ENCODE data around the gene FITM2.

FITM2 gene

GRCh38 chr20:44310664-44311639, at the start of gene FITM2:
Gene FITM2 (minus strand): TSS chr20:44311202. CDS start chr20:44311148, 54 bp downstream.
- peak within 1 kb of the TSS; percentile 90 to 99 for H3K4me3 ChIP-seq (ENCODE audit: low read depth in 1 of 2, low read length in 2 of 2)
- no peaks in the 10 kb centered on the region for H3K27me3 ChIP-seq (ENCODE audit: control insufficient read depth in 1 of 2, insufficient read depth in 2 of 2, low read length in 2 of 2)
- H3K4me1 ChIP-seq (ENCODE audit: control insufficient read depth in 1 of 2, insufficient read depth in 2 of 2, low read length in 2 of 2), result peaks cover 11 to 14% of the 10 kb centered on the region in 2 donors
- H3K9me3 ChIP-seq (ENCODE audit: control insufficient read depth in 1 of 2, low read length in 2 of 2), result no peaks in the 10 kb centered on the region
- peak within 1 kb of the TSS; percentile 65 to 79 for H3K9ac ChIP-seq (ENCODE audit: low read depth in 1 of 2, low read length in 2 of 2)
- H3K27ac ChIP-seq (ENCODE audit: low read depth, low read length), result peak within 1 kb of the TSS; percentile 11
- peaks cover 0 to 11% of the 10 kb centered on the region in 2 donors for H3K36me3 ChIP-seq (ENCODE audit: control insufficient read depth in 1 of 2, insufficient read depth in 2 of 2, low read length in 2 of 2)

- H3K27me3 ChIP-seq (ENCODE audit: control insufficient read depth in 1 of 2, insufficient read depth in 2 of 2, low read length in 2 of 2), result no peaks in the 10 kb centered on the region
- no peak overlapping the region for H3K9ac ChIP-seq (ENCODE audit: low read depth in 1 of 2, low read length in 2 of 2)
- no peak overlapping the region for H3K27ac ChIP-seq (ENCODE audit: low read depth, low read length)
- peaks cover 28 to 37% of the 10 kb centered on the region in 2 donors for H3K4me1 ChIP-seq (ENCODE audit: control insufficient read depth in 1 of 2, insufficient read depth in 2 of 2, low read length in 2 of 2)
- no peaks in the 10 kb centered on the region for H3K9me3 ChIP-seq (ENCODE audit: control insufficient read depth in 1 of 2, low read length in 2 of 2)
- H3K4me3 ChIP-seq (ENCODE audit: low read depth in 1 of 2, low read length in 2 of 2), result no peak overlapping the region
- peaks cover 3 to 6% of the 10 kb centered on the region in 2 donors for H3K36me3 ChIP-seq (ENCODE audit: control insufficient read depth in 1 of 2, insufficient read depth in 2 of 2, low read length in 2 of 2)
Measured at GRCh38 chr20:44360221-44360620, 49.2 kb upstream of the FITM2 start.

- Histone ChIP-seq H3K27ac (ENCODE audit: low read depth, low read length) (no peak overlapping the region), H3K4me3 (ENCODE audit: low read depth in 1 of 2, low read length in 2 of 2) (peak overlapping the region; percentile 42 to 55)
Measured at GRCh38 chr20:44358776-44359175, 47.8 kb upstream of the FITM2 start.

GRCh38 chr20:44357555-44358125, 46.6 kb upstream of the FITM2 start:
- H3K27me3 ChIP-seq (ENCODE audit: control insufficient read depth in 1 of 2, insufficient read depth in 2 of 2, low read length in 2 of 2), result no peaks in the 10 kb centered on the region
- H3K9me3 ChIP-seq (ENCODE audit: control insufficient read depth in 1 of 2, low read length in 2 of 2), result no peaks in the 10 kb centered on the region
- H3K4me3 ChIP-seq (ENCODE audit: low read depth in 1 of 2, low read length in 2 of 2), result peak overlapping the region; percentile 84 to 87
- H3K27ac ChIP-seq (ENCODE audit: low read depth, low read length), result no peak overlapping the region
- H3K4me1 ChIP-seq (ENCODE audit: control insufficient read depth in 1 of 2, insufficient read depth in 2 of 2, low read length in 2 of 2), result peaks cover 36 to 37% of the 10 kb centered on the region in 2 donors
- H3K9ac ChIP-seq (ENCODE audit: low read depth in 1 of 2, low read length in 2 of 2), result peak overlapping the region; percentile 80 to 88
- peaks cover 3 to 4% of the 10 kb centered on the region in 2 donors for H3K36me3 ChIP-seq (ENCODE audit: control insufficient read depth in 1 of 2, insufficient read depth in 2 of 2, low read length in 2 of 2)

More at GRCh38 chr20:44358776-44359175, 47.8 kb upstream of the FITM2 start:
- H3K27me3 ChIP-seq (ENCODE audit: control insufficient read depth in 1 of 2, insufficient read depth in 2 of 2, low read length in 2 of 2), result no peaks in the 10 kb centered on the region
- H3K36me3 ChIP-seq (ENCODE audit: control insufficient read depth in 1 of 2, insufficient read depth in 2 of 2, low read length in 2 of 2), result peaks cover 3 to 4% of the 10 kb centered on the region in 2 donors
- H3K9ac ChIP-seq (ENCODE audit: low read depth in 1 of 2, low read length in 2 of 2), result peak overlapping the region; percentile 16 to 30
- peaks cover 28 to 37% of the 10 kb centered on the region in 2 donors for H3K4me1 ChIP-seq (ENCODE audit: control insufficient read depth in 1 of 2, insufficient read depth in 2 of 2, low read length in 2 of 2)
- no peaks in the 10 kb centered on the region for H3K9me3 ChIP-seq (ENCODE audit: control insufficient read depth in 1 of 2, low read length in 2 of 2)

GRCh38 chr20:44357020-44357419, 46.0 kb upstream of the FITM2 start:
- peaks cover 36 to 43% of the 10 kb centered on the region in 2 donors for H3K4me1 ChIP-seq (ENCODE audit: control insufficient read depth in 1 of 2, insufficient read depth in 2 of 2, low read length in 2 of 2)
- H3K36me3 ChIP-seq (ENCODE audit: control insufficient read depth in 1 of 2, insufficient read depth in 2 of 2, low read length in 2 of 2), result peaks cover 3 to 4% of the 10 kb centered on the region in 2 donors
- H3K9ac ChIP-seq (ENCODE audit: low read depth in 1 of 2, low read length in 2 of 2), result peak overlapping the region; percentile 80 to 88
- peak overlapping the region; percentile 84 to 87 for H3K4me3 ChIP-seq (ENCODE audit: low read depth in 1 of 2, low read length in 2 of 2)
- no peaks in the 10 kb centered on the region for H3K9me3 ChIP-seq (ENCODE audit: control insufficient read depth in 1 of 2, low read length in 2 of 2)
- no peak overlapping the region for H3K27ac ChIP-seq (ENCODE audit: low read depth, low read length)
- H3K27me3 ChIP-seq (ENCODE audit: control insufficient read depth in 1 of 2, insufficient read depth in 2 of 2, low read length in 2 of 2), result no peaks in the 10 kb centered on the region

GRCh38 chr20:44356353-44356723, 45.3 kb upstream of the FITM2 start:
- Histone ChIP-seq H3K27ac (ENCODE audit: low read depth, low read length) (peak overlapping the region; percentile 89), H3K9me3 (ENCODE audit: control insufficient read depth in 1 of 2, low read length in 2 of 2) (no peaks in the 10 kb centered on the region), H3K27me3 (ENCODE audit: control insufficient read depth in 1 of 2, insufficient read depth in 2 of 2, low read length in 2 of 2) (no peaks in the 10 kb centered on the region), H3K36me3 (ENCODE audit: control insufficient read depth in 1 of 2, insufficient read depth in 2 of 2, low read length in 2 of 2) (peaks cover 3 to 4% of the 10 kb centered on the region in 2 donors), H3K9ac (ENCODE audit: low read depth in 1 of 2, low read length in 2 of 2) (peak overlapping the region; percentile 80 to 88), H3K4me3 (ENCODE audit: low read depth in 1 of 2, low read length in 2 of 2) (peak overlapping the region; percentile 84 to 87), H3K4me1 (ENCODE audit: control insufficient read depth in 1 of 2, insufficient read depth in 2 of 2, low read length in 2 of 2) (peaks cover 36 to 43% of the 10 kb centered on the region in 2 donors)

- peak within 1 kb of the TSS; percentile 89 for H3K27ac ChIP-seq (ENCODE audit: low read depth, low read length)
- no peaks in the 10 kb centered on the region for H3K27me3 ChIP-seq (ENCODE audit: control insufficient read depth in 1 of 2, insufficient read depth in 2 of 2, low read length in 2 of 2)
- peaks cover 3 to 4% of the 10 kb centered on the region in 2 donors for H3K36me3 ChIP-seq (ENCODE audit: control insufficient read depth in 1 of 2, insufficient read depth in 2 of 2, low read length in 2 of 2)
- H3K9ac ChIP-seq (ENCODE audit: low read depth in 1 of 2, low read length in 2 of 2), result peak within 1 kb of the TSS; percentile 80 to 88
- no peaks in the 10 kb centered on the region for H3K9me3 ChIP-seq (ENCODE audit: control insufficient read depth in 1 of 2, low read length in 2 of 2)
- H3K4me3 ChIP-seq (ENCODE audit: low read depth in 1 of 2, low read length in 2 of 2), result peak within 1 kb of the TSS; percentile 84 to 87
- H3K4me1 ChIP-seq (ENCODE audit: control insufficient read depth in 1 of 2, insufficient read depth in 2 of 2, low read length in 2 of 2), result peaks cover 36 to 38% of the 10 kb centered on the region in 2 donors
Measured at GRCh38 chr20:44355498-44356352, 44.7 kb upstream of the FITM2 start, which contains the start of gene HNF4A. Gene HNF4A (plus strand): TSS chr20:44355699. CDS start chr20:44355805, 106 bp downstream.

GRCh38 chr20:44354979-44355497, 44.0 kb upstream of the FITM2 start:
- Histone ChIP-seq H3K27ac (ENCODE audit: low read depth, low read length) (peak overlapping the region; percentile 89), H3K4me3 (ENCODE audit: low read depth in 1 of 2, low read length in 2 of 2) (peak overlapping the region; percentile 84 to 87), H3K4me1 (ENCODE audit: control insufficient read depth in 1 of 2, insufficient read depth in 2 of 2, low read length in 2 of 2) (peaks cover 31% of the 10 kb centered on the region in 2 donors), H3K9ac (ENCODE audit: low read depth in 1 of 2, low read length in 2 of 2) (peak overlapping the region; percentile 80 to 88), H3K36me3 (ENCODE audit: control insufficient read depth in 1 of 2, insufficient read depth in 2 of 2, low read length in 2 of 2) (peaks cover 0 to 4% of the 10 kb centered on the region in 2 donors), H3K9me3 (ENCODE audit: control insufficient read depth in 1 of 2, low read length in 2 of 2) (no peaks in the 10 kb centered on the region), H3K27me3 (ENCODE audit: control insufficient read depth in 1 of 2, insufficient read depth in 2 of 2, low read length in 2 of 2) (no peaks in the 10 kb centered on the region)

- Histone ChIP-seq H3K4me3 (ENCODE audit: low read depth in 1 of 2, low read length in 2 of 2) (no peak overlapping the region), H3K27ac (ENCODE audit: low read depth, low read length) (no peak overlapping the region), H3K9ac (ENCODE audit: low read depth in 1 of 2, low read length in 2 of 2) (peak overlapping the region in 1 of 2 donors; percentile 12), H3K9me3 (ENCODE audit: control insufficient read depth in 1 of 2, low read length in 2 of 2) (no peaks in the 10 kb centered on the region), H3K36me3 (ENCODE audit: control insufficient read depth in 1 of 2, insufficient read depth in 2 of 2, low read length in 2 of 2) (no peaks in the 10 kb centered on the region), H3K27me3 (ENCODE audit: control insufficient read depth in 1 of 2, insufficient read depth in 2 of 2, low read length in 2 of 2) (no peaks in the 10 kb centered on the region), H3K4me1 (ENCODE audit: control insufficient read depth in 1 of 2, insufficient read depth in 2 of 2, low read length in 2 of 2) (peaks cover 6 to 8% of the 10 kb centered on the region in 2 donors)
Measured at GRCh38 chr20:44350567-44350966, 39.6 kb upstream of the FITM2 start.
